Smooth muscle cell of trachea (primary cell): Measurements from ENCODE around the gene ARPC1A. TPM values are rescaled to one million over a fixed set of nuclear protein-coding genes. Genes with fewer than 3 reads are reported as not detected.

Experiments
- total RNA-seq: library from RNA; depleted of rRNA; stranded (reverse); fragments of >200 nt; gene quantifications from 2 replicates; pipeline ENCODE4 v1.2.1, GENCODE V29; 2014

Gene ARPC1A
- total RNA-seq: 298 and 410 TPM in 2 replicates

GRCh38 chr7:99325592-99326407, at the start of gene ARPC1A:
Gene ARPC1A, plus strand, starts transcription at chr7:99325898. Its CDS starts 7,456 bp downstream, at chr7:99333354.

GRCh38 chr7:99374111-99375064, 48.7 kb downstream of the ARPC1A start, which contains the start of gene ARPC1B:
Gene ARPC1B, plus strand, starts transcription at chr7:99374730. Its CDS starts 10,985 bp downstream, at chr7:99385715.

DNA sequence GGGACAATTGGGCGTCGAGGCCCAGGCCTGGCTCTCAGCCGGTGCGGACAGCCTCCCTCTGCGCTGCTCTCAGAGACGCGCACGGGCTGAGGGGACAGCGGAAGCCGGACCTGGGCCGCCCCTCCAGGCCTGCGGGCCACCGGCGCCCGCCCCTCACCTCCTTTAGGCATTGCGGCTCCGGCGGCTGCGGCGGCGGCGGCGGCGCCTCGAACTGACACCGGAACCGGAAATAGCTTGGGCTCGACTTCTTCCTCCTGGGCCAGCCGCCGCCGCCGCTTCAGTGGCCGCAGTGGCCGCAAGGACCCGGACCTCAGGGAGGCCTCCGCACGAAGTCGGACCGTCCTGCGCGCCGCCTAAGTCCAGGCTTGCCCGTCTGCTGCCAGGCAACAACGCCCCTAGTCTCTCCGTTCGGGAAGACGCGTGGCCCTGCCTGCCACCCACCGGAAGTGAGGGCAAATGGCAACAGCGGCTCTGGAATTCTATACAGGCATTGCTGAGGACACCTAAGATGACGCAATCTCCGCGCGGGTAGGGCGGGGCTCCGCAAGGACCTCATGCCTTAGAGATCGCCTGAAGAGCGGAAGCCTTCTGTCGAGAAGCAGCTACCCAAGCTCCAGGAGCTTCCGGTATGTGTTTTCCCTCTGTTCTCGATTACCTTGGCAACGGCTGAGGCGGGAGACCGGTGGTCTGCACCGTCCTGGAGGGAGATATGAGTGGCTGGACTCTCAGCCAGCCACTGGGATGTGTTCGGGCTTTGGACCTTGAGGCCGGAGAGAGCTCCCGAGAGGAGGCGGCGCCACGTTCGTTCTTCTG, 82.9 kb downstream of the ARPC1A start, which contains the start of the genes BUD31 and PDAP1:
TSS of gene BUD31 (plus strand) at position 591 of the 813 bp plus-strand sequence. CDS start 2,124 bp downstream, outside the sequence.
TSS of gene PDAP1 (minus strand) at position 219 of the 813 bp plus-strand sequence. CDS start at position 170, 49 bp downstream.

Other genes starting within 250 kb of the ARPC1A start
- gene SMURF1, start 181.8 kb upstream of the ARPC1A start, total RNA-seq: 24.1 and 25.0 TPM in 2 replicates
- not detected in 2 replicates for gene KPNA7, start 117.8 kb upstream of the ARPC1A start, total RNA-seq
- gene MYH16, start 53.1 kb upstream of the ARPC1A start, total RNA-seq: not detected in 2 replicates
- gene ARPC1B, start 48.8 kb downstream of the ARPC1A start, total RNA-seq: 567 and 592 TPM in 2 replicates
- gene PDAP1, start 82.7 kb downstream of the ARPC1A start, total RNA-seq: 46.3 and 119 TPM in 2 replicates
- 79.9 and 101 TPM in 2 replicates for gene BUD31, start 83.1 kb downstream of the ARPC1A start, total RNA-seq
- gene PTCD1, start 112.9 kb downstream of the ARPC1A start, total RNA-seq: 6.8 and 12.2 TPM in 2 replicates
- 27.9 and 49.3 TPM in 2 replicates for gene CPSF4, start 113.0 kb downstream of the ARPC1A start, total RNA-seq
- gene ATP5MF, start 140.3 kb downstream of the ARPC1A start, total RNA-seq: 320 and 523 TPM in 2 replicates
- gene ZNF789, start 147.0 kb downstream of the ARPC1A start, total RNA-seq: 4.6 and 9.0 TPM in 2 replicates
- 25.8 and 30.0 TPM in 2 replicates for gene ZNF394, start 174.4 kb downstream of the ARPC1A start, total RNA-seq
- 12.2 and 12.4 TPM in 2 replicates for gene ZKSCAN5, start 178.8 kb downstream of the ARPC1A start, total RNA-seq
- 10.8 and 11.3 TPM in 2 replicates for gene FAM200A, start 226.2 kb downstream of the ARPC1A start, total RNA-seq
- gene ZNF655, start 232.7 kb downstream of the ARPC1A start, total RNA-seq: 69.0 and 79.3 TPM in 2 replicates